Skeletal muscle cell (primary cell): Measurements from ENCODE around the gene TLR1.
"Not testable (repeated sequence)": the region's sequence is repeated elsewhere in the genome, so short reads cannot be mapped to it uniquely, and the experiment has no call there.

Experiments used
- DNase-seq: peaks from one replicate; pipeline ENCODE4 v3.0.0-alpha.2; 2010; ENCODE audit warnings: low read depth
- H3K4me3 ChIP-seq: 2 replicates; pipeline ENCODE4 v1.5.1; 2011; ENCODE audit warnings: low read depth, mild to moderate bottlenecking, control low read depth, low read length, moderate library complexity

TLR1 gene

DNA sequence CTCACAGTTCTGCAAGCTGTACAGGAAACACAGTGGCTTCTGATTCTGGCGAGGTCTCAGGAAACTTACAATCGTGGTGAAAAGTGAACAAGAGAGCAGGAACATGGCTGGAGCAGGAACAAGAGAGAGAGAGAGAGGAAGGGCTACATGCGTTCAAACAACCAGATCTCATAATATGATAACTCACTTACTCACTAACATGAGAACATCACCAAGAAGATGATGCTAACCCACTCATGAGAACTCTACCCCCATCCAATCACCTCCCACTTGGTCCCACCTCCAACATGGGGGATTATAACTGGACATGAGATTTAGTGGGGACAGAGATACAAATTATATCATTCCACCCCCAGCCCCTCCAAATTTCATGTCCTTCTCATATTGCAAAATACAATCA is 9.8 kb upstream of the TLR1 start:
- no peak for DNase-seq
- no peak overlapping the region for H3K4me3 ChIP-seq

DNA sequence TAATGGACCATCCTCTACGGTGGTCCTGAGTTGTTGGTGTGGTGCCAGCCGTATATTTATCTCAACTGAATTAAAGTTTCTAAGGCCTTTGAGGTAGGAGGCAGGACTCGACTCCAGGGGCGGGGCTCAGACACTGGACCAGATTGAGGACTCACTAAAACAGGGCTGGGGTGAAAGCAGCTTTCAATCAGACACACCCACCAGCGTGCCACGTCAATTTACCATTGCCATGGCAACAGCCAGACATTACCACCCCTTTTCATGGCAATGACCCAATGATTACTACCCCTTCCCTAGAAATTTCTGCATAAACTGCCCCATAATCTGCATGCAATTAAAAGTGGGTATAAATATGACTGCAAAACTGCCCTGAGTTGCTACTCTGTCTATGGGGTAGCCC is 6.7 kb upstream of the TLR1 start:
- H3K4me3 ChIP-seq: no peak overlapping the region
- no peak for DNase-seq

DNA sequence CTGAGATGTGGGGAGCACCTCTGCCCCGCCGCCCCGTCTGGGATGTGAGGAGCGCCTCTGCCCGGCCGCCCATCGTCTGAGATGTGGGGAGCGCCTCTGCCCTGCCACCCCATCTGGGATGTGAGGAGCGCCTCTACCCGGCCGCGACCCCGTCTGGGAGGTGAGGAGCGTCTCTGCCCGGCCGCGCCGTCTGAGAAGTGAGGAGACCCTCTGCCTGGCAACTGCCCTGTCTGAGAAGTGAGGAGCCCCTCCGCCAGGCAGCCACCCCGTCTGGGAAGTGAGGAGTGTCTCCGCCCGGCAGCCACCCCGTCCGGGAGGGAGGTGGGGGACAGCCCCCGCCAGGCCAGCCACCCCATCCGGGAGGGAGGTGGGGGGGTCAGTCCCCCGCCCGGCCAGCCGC is 2.9 kb upstream of the TLR1 start:
- H3K4me3 ChIP-seq, DNase-seq: not testable (repeated sequence)

DNA sequence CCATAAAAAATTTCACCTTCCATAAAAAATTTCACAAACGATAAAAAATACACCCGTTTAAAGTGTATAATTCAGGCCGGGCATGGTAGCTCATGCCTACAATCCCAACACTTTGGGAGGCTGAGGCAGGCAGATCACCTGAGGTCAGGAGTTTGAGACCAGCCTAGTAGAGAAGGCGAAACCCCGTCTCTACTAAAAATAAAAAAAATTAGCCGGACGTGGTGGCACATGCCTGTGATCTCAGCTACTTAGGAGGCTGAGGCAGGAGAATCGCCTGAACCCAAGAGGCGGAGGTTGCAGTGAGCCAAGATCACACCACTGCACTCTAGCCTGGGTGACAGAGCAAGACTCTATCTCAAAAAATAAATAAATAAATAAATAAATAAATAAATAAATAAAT is 1.7 kb upstream of the TLR1 start:
- not testable (repeated sequence) for DNase-seq, H3K4me3 ChIP-seq

DNA sequence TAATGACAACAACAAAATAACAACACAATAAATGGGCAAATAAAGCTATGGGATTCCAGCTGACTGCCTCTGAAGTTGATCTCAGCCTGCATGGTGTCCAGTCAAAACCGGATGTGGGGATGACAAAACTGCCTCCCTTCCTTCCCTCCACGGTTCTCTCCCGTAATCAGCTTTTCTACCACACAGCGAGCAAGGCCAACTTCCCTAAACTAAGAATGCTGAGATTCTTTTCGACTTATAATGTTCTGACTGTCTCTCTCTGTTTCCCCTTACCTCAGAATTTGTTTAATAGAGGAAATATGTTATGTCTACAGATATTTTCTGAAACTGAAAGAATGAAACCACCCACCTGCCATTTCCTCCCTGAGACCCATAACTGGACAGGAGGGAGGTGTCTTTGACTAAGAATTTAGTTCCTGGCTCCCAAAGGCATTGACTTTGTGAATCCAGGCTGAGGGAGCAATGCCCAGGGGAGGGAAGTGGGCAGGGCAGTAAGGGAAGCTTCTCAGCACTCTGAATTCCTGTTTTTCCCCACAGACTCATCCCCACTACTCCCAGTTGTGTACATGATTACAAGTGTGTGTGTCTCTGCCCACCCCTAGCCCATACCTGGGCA is 1.0 kb upstream of the TLR1 start:
- no peak overlapping the region for H3K4me3 ChIP-seq
- DNase-seq: no peak

DNA sequence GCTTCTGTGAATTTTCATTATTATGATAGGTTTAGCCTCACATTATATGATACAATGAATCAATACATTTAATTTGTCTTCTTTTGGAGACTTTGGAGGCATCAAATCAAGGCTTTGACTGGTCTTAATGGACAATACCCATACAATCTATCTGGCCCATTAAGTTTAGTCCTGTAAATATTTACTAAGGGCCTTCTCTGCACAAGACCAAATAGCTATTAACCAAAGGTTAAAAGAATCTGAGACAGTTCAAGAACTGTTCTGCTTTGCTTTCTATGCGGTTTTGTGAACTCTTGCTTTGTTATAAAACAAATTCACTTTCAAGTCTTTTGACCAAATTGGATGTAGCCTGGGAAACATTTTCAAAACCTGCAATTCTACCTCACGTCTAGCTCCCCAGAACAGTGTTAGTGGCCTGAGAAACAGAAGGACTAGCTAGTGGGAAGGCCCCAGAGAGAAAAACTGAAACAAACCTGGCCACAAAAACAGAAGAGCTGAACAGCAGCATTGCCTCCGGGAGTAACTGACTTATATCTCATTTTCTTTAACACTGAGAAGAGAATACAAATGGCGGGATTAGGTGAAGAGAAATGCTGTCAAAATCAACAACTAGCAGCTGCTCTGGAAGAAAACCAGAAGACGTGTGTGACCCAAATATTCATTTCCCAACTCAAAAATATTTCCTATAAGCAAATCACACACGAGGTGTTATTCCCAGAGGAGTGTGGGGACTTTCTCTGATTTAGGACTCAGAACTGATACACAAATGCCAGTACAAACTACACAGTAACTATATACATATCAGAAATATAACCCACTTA is 548 bp downstream of the TLR1 start:
- no peak overlapping the region for H3K4me3 ChIP-seq

DNA sequence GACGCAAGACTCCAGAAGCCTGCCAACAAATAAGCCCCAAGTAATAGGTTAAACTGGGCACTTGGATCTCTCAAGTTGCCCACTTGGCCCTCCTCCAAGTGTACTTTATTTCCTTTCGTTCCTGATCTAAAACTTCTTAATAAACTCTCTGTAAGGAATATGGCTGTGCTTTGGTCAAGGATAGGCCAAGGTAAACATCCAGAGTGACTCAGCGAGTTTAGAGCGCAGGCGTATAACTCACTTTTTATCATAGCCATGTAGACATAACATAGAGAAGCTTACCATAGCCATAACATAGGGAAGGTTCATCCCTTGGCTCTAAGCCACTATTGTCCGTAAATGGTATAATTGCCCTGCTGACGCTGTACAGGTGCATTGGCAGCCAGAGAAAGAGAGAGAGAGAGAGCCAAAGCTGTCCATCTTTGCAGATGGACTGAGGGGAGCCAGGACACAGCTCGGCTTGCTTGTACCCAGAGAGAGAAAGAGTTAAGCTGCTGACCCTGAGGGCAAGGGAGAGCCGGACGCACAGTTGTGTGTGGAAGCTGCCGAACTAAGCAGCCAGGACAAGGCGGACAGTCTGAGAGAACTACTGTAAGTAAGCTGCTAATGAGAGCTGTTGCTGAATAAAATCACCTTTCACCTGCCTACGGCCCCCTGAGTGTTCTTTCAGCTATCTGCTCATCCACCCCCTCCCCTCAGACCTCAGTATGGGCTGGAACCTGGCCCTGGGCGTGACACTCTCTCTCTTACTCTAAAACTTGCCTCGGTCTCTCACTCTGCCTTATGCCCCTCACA is 1.8 kb downstream of the TLR1 start:
- H3K4me3 ChIP-seq: no peak overlapping the region
- no peak for DNase-seq

More for the DNA sequence above, 548 bp downstream of the TLR1 start:
- DNase-seq: no peak

DNA sequence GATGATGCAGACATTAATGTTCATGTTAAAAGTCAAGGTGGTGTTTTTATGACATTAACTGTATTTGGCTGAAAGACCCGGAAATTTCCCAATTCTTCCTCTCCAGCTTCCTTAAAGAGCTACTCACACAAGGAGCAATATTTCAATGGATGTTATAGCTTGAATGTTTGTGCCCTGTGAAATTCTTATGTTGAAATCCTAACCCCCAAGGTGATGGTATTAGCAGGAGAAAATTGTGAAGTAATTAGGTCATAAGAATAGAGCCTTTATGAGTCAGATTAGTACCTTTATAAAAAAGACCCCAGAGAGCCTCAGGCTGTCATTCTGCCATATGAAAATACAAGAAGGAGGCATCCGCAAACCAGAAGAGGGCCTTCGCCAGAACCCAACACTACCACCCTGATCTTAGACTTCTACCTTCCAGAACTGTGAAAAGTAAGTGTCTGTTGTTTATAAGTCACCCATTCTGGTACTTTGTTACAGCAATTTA is 3.6 kb downstream of the TLR1 start:
- no peak overlapping the region for H3K4me3 ChIP-seq
- DNase-seq: peak; percentile 38

DNA sequence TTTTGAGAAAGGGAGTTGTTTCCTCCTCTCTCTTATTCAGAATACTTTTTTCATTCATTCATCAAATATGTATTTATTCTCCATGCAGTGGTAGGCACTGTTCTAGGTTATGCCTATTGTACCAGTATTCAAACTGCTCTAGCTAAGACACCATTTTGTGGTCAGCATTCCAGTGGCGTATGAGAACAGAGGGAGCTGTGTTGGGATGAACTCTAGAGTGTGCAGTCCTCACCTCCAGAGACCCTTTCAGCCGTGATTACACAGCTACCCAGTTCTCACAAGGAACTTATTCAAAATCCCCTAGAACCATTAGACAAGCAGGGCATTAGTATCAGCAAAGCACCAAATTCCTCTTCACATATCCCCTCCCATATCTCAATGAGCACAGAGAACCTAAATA is 4.2 kb downstream of the TLR1 start:
- no peak overlapping the region for H3K4me3 ChIP-seq
- no peak for DNase-seq

DNA sequence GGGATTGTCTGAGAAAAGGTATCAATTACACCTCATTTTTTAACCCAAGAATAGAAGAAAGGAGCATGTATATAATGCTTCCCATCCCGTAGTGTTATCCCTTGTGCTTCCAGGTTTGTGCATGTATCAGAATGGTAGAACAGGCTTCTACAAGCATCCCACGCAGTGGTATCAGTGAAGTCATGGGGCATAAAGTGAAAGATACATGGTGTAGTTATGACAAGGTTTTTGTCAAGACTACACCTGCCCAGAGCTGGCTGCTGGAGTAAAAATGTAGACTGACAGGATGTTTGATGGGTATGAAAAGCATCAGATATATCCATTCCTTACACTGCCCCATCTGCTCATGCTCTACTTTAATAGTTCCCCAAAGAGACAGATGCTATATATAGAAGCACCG is 9.5 kb downstream of the TLR1 start:
- no peak for DNase-seq
- H3K4me3 ChIP-seq: no peak overlapping the region

DNA sequence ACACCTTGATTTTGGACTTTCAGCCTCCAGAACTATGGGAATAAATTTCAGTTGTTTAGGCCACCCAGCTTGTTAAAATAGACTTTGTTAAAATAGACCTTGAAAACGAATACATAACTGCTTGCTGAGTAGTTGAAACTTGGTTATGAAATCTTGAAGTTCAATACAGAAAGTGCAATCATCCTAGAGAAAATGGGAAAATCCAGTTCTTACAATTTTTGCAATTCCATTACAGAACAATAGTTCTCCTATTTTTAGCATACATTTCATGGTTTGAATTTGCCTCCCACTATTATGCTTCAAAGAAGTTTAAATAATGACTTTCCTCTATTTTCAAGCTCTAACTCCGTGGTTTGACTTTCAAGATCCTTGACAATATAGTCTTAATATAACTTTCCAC is 10.5 kb downstream of the TLR1 start:
- no peak for DNase-seq
- H3K4me3 ChIP-seq: no peak overlapping the region

DNA sequence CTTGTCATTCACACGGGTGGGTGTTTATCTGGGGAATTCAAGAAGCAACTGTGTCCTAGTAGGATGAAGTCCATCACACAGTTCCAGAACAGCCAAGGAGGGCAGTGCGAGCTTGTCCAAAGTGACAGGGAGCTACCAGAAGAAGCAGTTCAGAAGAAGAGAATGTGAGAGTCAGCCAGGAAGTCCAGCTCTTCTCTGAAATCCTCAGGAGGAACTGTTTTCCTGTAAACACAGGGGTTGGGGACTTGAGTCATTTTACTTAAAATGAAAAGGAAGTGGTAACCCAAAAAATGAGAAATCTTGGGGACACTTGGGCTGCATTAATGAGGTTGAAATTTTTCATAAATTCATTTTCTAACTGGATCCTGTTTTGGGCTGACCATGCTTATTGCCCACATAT is 13.6 kb downstream of the TLR1 start:
- no peak for DNase-seq
- no peak overlapping the region for H3K4me3 ChIP-seq

DNA sequence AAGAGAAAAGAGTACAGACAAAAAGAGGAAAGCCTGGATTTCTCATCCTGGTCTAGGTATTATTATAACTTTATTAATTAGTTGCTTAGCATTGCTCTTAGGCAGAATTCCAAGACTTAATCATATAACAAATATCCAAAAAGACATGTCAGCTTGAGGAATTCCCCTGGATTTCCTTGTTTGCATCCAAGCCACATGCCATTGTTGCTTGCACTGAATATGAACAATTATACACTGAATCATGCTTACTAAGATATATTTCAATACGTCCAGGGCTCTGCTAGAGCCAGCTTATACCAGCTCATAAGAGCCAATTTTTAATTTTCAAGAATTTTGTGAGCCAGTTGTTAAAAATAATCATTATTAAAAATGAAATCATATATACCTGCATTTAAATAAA is 16.3 kb downstream of the TLR1 start:
- DNase-seq: no peak
- no peak overlapping the region for H3K4me3 ChIP-seq

DNA sequence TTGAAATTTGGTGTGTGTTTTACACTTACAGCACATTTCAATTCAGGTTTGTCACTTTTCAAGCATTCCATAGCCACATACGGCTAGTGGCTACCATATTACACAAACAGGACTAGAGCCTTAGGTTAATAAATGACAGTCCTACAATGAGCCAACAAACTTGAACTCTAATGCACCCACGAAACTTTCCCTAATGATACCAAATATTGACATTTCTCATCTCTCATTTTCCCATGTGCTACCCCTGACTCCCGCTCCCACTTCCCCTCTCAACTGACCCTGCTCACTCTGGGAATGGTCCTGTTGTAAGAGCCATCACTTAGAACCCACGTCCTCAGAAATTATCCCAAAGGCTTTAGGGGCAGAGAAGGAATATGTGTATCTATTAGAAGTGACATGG is 16.9 kb downstream of the TLR1 start:
- no peak overlapping the region for H3K4me3 ChIP-seq
- DNase-seq: no peak

DNA sequence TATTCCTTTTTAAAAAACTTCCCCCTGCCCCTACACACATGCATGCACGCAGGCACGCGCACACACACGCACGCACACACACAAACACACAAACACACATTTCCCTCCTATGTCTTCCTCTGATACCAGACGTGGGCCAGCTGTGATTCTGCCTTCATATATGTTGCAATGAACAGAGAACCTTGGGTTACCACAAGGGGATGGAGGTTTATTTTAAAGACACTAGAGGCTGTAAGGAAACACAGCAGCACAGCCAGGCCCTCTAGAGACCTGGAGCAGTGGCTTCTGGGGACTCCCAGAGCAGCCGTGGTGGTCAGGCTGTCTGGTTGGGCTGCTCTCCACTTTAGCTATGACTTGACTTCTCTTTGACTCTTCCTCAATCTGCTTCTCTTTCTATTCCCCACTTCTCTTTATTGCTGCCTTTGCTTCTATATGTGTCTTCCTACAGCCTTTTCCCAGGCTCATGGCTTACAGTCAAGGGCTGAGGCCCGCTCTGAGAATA is 18.6 kb downstream of the TLR1 start:
- DNase-seq: no peak

DNA sequence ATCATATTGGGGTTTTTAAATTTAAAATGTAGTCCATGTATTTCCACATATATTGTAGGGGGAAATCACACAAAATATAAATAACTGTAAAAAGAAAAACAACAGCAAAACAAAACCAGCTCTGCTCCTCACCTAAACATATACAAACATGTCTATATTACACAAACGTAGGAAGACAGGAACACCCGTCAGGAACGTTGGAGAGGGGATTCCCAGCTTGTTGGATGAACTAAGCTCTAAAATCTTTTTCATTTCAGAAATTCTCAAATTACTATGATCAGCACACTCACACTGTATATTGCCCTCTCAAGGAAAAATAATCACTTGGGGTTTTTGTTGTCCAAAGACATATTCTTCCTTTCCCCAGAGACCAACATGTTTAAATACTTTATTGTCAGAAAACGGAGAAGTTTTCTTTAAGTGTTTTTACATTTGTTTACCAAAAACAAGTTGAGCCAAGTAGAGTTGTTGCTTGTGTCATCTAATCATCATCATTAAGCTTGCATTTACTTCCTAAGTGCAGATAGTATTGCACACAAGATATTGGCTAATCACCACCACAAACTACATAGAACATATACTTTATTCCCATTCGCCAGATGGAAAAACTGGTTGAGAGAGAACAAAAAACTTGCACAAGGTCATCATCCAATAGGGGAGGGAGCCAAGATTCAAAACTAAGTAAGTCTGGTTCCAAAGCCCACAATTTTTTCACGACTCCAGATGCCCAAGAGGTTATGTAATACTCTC is 19.4 kb downstream of the TLR1 start:
- no peak overlapping the region for H3K4me3 ChIP-seq
- no peak for DNase-seq

More for the DNA sequence above, 18.6 kb downstream of the TLR1 start:
- H3K4me3 ChIP-seq: no peak overlapping the region

DNA sequence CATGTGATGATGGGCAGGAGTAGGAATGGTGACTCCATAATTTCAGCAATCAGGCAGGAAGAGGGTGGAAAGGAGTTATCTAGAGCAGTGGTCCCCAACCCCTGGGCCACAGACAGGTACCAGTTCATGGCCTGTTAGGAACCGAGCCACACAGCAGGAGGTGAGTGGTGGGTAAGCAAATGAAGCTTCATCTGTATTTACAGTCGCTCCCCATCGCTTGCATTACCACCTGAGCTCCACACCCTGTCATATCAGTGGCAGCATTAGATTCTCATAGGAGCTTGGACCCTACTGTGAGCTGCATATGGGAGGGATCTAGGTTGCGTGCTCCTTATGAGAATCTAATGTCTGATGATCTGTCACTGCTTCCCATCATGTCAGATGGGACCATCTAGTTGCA is 20.4 kb downstream of the TLR1 start:
- DNase-seq: no peak

DNA sequence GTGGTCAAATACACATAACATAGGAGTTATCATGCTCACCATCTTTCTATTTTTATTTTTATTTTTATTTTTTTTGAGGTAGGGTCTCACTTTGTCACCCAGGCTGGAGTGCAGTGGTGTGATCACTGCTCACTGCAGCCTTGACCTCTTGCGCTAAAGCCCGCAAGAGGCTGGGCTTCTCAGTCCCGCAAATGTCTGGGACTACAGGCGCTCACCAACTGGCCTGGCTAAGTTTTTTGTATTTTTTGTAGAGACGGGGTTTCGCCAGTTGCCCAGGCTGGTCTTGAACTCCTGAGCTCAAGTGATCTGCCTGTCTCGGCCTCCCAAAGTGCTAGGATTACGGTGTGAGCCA is 21.5 kb downstream of the TLR1 start:
- no peak for DNase-seq

More for the DNA sequence above, 20.4 kb downstream of the TLR1 start:
- H3K4me3 ChIP-seq: no peak overlapping the region

DNA sequence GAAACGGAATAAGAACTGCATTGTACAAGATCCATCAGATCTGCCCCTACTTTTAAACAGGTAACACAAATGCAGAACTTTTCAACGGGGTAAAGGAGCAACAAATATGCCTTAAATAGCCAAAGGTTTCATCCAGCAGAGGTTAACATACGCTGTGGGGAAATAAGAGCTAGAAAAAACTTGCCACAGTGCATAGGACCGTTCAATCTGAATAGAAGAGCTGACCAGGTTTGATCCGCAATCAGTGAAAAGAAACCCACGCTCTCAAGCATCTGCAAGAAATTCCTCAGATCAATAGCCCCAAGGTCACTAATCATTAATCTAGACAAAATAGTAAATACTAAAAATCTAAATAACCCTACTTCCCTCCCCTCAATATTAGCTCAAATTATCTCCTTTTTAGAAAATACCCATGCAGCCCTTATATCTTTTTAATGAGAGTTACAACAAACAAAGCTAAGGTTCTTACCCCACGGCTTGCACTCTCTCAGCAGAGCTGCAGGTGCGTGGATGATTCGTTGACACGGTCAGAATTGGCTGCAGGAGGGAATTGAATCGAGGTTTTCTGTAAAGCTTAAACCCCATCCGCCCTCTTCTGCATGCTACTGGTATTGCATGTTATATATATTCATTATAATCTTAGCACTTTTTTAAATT is 22.0 kb downstream of the TLR1 start, which contains the start of gene TLR10:
Gene TLR10, minus strand, starts transcription at position 539 of the 657 bp plus-strand sequence. CDS start 7,400 bp downstream, outside the sequence.
- no peak for DNase-seq

More for the DNA sequence above, 21.5 kb downstream of the TLR1 start:
- no peak overlapping the region for H3K4me3 ChIP-seq

More for the DNA sequence above, 22.0 kb downstream of the TLR1 start, which contains the start of gene TLR10:
- no peak within 1 kb of the TSS for H3K4me3 ChIP-seq
